ENCODE measurements around the gene FOXL2. TPM values are rescaled to one million over a fixed set of nuclear protein-coding genes. Genes with fewer than 3 reads are reported as not detected.

The FOXL2 gene
- 0.46 TPM for total RNA-seq

DNA sequence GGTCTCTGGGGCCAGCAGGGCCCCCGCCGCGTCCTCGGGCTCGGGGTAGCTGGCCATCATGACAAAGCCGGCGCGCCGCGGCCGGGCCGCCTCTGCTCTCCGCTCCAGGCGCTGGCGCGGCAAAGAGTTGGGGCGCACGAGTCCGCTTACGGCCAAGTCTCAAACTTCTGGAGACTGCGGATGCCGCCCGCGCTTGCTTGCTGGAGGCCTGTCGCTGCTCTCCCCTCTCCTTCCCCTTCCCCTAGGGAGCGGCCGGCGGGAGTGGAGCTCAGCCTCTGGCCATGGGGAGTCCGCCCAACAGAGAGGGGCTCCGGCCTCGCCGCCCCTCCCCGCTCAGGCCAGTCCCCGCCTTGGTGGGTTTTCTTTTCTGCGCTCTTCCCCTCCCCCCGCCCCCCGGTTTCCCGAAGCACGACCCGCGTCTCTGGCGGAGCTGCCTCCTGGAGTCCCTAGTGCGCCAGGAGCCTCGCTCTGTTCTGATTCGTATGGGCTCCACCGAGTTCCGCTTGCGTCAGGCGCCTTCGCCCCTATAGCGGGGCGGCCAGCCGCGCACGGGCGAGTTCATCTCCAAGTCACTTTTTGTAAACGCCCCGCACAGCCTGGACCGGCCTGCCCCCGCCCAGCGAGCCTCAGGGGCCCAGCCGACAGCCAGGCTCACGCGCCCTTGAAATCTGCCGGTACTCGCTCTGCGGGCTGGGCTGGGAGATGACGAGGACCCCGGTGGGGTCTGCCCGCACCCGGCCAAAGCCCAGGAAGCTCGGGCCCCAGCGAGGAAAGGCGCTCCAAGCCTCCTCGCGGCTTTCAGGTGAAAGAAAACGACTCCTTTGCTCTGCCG lies at the start of gene FOXL2, which contains the start of gene FOXL2NB:
TSS of gene FOXL2 (minus strand) at position 475 of the 832 bp plus-strand sequence. CDS start at position 60, 415 bp downstream.
TSS of gene FOXL2NB (plus strand) at position 555 of the 832 bp plus-strand sequence. CDS start at position 703, 148 bp downstream.

Other genes starting within 250 kb of the FOXL2 start
- gene PIK3CB, start 112.2 kb downstream of the FOXL2 start, total RNA-seq = 52.6 TPM
- gene FOXL2NB, start 80 bp upstream of the FOXL2 start, total RNA-seq = 0.46 TPM
- gene PRR23A, start 59.1 kb upstream of the FOXL2 start, total RNA-seq = not detected
- gene PRR23B, start 73.8 kb upstream of the FOXL2 start, total RNA-seq = not detected
- not detected for gene PRR23C, start 97.8 kb upstream of the FOXL2 start, total RNA-seq